Glomerular endothelial cell (primary cell): ENCODE data around the gene STYX. TPM values are rescaled to one million over a fixed set of nuclear protein-coding genes. Genes with fewer than 3 reads are reported as not detected.
"Not testable (repeated sequence)": the region's sequence is repeated elsewhere in the genome, so short reads cannot be mapped to it uniquely, and the experiment has no call there.

Experiments
- DNase-seq: peaks from one replicate; pipeline ENCODE4 v3.0.0-alpha.2; 2011; ENCODE audit warnings: low read depth, low spot score; ENCODE audit errors: extremely low read depth
- total RNA-seq: library from RNA; depleted of rRNA; stranded (reverse); fragments of >200 nt; gene quantifications from 2 replicates; pipeline ENCODE4 v1.2.3, GENCODE V29; 2015

STYX gene
- total RNA-seq, 1 donor from 2014 or later, result 21.7 TPM

- no peak for DNase-seq
Measured at GRCh38 chr14:52723514-52724359, 6.2 kb upstream of the STYX start.

DNA sequence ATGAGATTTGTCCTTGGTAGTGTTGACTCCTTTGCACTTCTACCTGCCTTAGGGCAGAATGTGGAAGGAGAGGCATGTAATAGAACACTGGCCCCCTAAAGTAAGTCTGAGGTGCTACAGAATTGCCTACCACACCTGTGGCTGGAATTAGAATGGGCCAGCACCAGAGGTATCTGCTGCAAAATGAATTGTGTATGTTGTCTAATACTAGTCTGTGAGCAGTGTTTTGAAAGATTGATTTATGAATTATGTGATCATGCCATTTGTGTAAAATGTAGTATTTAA is 5.7 kb upstream of the STYX start:
- DNase-seq, result no peak

DNA sequence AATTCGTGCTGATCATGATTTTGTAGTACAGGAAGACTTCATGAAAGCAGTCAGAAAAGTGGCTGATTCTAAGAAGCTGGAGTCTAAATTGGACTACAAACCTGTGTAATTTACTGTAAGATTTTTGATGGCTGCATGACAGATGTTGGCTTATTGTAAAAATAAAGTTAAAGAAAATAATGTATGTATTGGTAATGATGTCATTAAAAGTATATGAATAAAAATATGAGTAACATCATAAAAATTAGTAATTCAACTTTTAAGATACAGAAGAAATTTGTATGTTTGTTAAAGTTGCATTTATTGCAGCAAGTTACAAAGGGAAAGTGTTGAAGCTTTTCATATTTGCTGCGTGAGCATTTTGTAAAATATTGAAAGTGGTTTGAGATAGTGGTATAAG is 2.5 kb upstream of the STYX start:
- not testable (repeated sequence) for DNase-seq

DNA sequence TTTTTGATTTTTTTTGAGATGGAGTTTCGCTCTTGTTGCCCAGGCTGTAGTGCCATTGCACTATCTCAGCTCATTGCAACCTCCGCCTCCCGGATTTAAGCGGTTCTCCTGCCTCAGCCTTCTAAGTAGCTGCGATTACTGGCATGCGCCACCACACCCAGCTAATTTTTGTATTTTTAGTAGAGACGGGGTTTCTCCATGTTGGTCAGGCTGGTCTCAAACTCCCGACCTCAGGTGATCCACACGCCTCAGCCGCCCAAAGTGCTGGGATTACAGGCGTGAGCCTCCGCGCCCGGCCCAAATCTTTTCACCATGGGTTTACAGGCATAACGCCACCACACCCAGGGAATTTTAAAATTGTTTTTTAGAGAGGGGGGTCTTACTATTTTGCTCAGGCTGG is 931 bp upstream of the STYX start:
- DNase-seq, result not testable (repeated sequence)

DNA sequence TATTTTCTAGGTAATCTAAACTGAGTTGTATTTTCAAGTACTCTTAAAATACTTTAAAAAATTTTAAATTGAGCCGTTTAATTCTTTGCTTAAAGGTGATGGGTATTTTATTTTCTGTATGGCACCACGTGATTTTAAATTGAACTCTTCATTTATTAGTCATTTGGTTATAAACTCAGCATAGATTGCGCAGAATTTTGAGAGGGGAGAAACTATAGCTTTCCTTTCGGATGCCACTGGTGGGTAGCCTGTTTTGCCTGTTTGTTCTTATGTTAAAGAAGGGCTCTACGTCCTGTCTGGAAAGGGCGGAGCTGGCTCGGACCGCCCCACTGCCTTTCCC is 411 bp upstream of the STYX start:
- no peak for DNase-seq

- no peak for DNase-seq
Measured at GRCh38 chr14:52730709-52731111, 744 bp downstream of the STYX start.

- DNase-seq, result no peak
Measured at GRCh38 chr14:52733824-52734223, 3.9 kb downstream of the STYX start.

GRCh38 chr14:52735921-52736489 is 6.0 kb downstream of the STYX start:
- DNase-seq, result no peak

DNA sequence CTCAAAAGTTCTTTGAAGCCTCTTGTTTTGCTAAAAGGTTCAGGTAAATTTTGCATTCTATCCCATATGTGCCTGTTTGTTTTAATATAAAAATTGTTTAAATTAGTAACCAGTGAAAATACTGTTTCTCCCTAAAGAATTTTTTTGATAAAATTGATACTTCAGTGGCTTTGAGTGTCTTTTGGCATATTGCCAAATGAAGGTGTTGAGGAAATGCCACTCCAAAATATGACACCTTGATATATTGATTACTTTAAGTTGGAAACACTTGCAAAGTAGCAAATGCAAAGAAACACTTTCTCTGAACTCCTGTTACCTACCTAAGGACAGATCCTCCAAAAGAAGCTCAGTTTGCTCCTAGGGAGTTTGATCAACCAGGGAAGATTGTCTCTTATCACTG is 8.4 kb downstream of the STYX start:
- DNase-seq, result no peak

GRCh38 chr14:52740751-52741150 is 10.8 kb downstream of the STYX start:
- DNase-seq, result no peak

GRCh38 chr14:52741865-52742264 is 11.9 kb downstream of the STYX start:
- DNase-seq, result no peak

- no peak for DNase-seq
Measured at GRCh38 chr14:52748647-52749292, 18.8 kb downstream of the STYX start.

- DNase-seq, result no peak
Measured at GRCh38 chr14:52755607-52756316, 25.8 kb downstream of the STYX start.

- no peak for DNase-seq
Measured at GRCh38 chr14:52759145-52759544, 29.2 kb downstream of the STYX start.

DNA sequence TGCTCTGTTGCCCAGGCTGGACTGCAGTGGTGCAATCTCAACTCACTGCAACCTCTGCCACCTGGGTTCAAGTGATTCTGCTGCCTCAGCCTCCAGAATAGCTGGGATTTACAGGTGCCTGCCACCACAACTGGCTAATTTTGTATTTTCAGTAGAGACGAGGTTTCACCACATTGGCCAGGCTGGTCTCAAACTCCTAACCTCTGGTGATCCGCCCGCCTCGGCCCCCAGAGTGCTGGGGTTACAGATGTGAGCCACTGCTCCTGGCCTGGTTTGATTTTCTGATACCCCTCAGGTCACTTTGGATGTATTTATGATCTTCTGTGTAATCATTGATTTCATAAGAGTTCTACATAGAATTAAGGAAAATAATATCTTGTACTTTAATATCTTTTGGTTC is 33.0 kb downstream of the STYX start:
- DNase-seq, result not testable (repeated sequence)

DNA sequence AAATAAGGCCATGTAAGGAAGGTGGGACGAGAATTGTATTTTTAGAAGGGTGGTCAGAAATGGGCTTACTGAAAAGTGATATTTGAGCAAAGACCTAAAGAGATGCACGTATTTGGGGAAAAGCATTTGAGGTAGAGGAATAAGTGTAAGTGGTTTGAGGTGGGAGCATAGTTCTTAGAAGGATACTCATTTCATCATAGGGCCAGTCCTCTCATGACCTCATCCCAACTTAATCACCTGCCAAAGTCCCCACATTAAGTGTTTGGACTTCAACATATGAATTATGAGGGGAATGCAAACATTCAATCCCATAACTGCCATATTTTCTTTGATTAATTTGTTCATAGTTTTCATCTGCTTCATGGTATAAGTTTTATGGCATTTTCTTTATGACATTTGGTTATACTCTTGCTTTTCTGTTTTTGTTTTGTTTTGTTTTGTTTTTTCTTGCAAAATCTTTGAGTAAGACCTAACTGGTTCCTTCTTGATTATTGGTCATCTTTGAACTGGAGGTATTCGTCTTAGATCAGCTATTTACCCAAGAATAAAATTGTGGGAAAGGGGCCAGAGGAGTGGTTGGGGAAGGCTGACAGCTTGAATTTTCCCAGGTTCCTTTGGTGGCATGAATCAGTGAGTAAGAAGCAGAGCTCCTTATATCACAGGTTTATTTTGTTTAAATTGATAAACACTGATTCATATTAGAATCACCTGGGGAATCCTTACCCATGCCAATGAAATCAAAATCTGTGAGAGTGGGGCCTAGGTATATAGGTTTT is 37.3 kb downstream of the STYX start:
- no peak for DNase-seq

GRCh38 chr14:52769887-52770286 is 39.9 kb downstream of the STYX start:
- no peak for DNase-seq

DNA sequence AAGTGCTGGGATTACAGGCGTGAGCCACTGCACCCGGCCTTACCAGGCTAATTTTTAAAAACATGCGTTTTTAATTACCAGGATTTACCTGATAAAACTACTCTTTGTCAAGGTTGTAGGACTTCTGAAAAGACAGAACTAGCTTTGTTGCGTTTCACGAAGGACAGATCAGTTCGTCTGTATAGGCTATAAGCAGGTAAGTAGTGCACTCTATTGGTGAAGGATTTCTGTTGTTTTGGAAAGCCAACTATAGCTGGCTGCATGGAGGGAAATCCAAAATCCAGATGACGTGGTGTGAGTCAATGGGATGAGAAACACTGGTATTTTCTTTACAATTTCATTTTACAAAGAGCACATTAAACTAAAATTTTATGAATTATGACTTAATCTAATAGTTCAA is 46.9 kb downstream of the STYX start:
- no peak for DNase-seq

- no peak for DNase-seq
Measured at GRCh38 chr14:52778702-52779101, 48.7 kb downstream of the STYX start.

DNA sequence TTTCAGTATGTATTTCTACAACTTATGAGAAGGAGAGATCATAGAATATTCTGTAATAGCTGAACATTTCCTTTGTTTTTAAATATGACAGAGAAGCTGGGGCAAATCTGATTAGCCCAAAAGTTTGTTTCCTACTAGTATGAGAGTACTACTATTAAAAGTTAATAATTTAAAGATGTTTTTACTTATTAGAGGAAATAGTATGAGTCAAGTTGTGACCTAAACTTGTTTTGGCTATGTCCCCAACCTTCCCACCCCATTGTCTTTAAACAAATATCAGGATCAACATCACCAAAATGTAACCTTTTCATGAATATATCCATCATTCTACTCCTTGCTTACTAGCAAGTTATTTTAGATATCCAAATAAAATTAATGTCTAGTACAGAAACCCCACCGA is 50.9 kb downstream of the STYX start:
- DNase-seq, result no peak

DNA sequence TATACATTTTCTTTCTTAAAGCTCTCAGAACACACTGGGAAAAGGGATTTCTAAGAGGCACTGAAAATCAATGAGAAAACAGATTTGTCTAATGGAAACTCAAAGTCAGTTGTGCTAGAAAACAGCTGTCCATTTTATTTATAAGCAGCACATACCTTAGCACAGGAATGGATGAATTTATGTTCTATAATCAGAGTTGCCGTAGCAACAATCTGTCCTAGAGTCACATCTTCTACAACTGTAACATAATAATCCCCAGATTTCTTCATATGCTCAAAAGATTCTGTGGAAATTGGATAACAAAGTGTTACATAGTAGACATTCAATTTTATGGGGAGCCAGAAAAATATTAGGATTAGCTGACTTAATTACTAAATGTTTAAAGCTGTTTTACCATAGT is 51.7 kb downstream of the STYX start:
- DNase-seq, result no peak
